Measurements from ENCODE around the gene VPS26A. TPM values are rescaled to one million over a fixed set of nuclear protein-coding genes. Genes with fewer than 3 reads are reported as not detected.
A peak's percentile ranks its signal among the peaks of the same experiment; 100 is the strongest.

The VPS26A gene
- total RNA-seq, 6 donors from 2014 or later = 18.9 to 57.7 (median 40.9) TPM

DNA sequence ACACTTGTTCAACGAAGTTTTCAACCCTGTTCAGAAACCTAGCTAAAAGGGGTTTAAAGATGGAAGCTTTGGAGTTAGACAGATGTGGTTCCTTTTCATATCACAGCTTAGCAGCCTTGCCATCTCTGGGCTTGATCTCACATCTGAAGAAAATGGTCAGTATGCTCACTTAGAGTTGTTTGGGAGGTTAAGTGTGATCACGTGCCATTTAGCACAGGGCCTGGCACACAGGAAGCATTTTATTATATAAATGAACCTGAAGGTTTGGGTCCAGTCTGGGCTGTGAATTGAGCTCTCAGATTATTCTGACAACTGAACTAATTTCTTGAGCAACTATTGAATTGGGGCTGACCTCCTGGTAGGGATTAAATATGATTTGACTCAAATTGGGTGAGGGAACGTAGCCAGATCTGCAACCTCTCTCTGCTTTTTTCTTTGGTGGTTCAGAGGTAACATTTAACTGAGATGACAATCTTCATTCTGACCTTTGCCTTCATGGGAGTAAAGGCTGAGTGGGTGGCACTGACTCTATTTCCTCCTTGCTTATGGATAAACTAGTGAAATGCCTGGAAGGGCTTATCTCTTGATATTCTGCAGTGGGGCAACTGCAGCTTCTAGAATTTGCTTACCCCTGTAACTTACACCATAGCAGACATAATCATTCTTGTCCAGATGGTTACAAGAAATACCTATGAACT is 86.0 kb downstream of the VPS26A start:
- Histone ChIP-seq H3K27me3 (no peaks in the 10 kb centered on the region), H3K27ac (no peak overlapping the region), H3K36me3 (peaks cover 6 to 45% (median 39%) of the 10 kb centered on the region in 4 donors), H3K4me1 (peaks cover 0 to 7% (median 1%) of the 10 kb centered on the region in 4 donors), H3K4me3 (no peak overlapping the region), H3K9me3 (no peaks in the 10 kb centered on the region)
- WGBS, 2 donors = 87 to 91% methylated on average over 3 of the region's 3 CpGs
- ATAC-seq (ENCODE audit: low FRiP score in 2 of 2) (peak in 1 of 2 donors; percentile 51), DNase-seq (no peak)
- no peak for TF ChIP-seq POLR2A (IDR thresholded peaks at IDR 0.05)
- TF ChIP-seq POLR2AphosphoS5 (IDR thresholded peaks at IDR 0.05) = no peak
- TF ChIP-seq, protein P1, sequence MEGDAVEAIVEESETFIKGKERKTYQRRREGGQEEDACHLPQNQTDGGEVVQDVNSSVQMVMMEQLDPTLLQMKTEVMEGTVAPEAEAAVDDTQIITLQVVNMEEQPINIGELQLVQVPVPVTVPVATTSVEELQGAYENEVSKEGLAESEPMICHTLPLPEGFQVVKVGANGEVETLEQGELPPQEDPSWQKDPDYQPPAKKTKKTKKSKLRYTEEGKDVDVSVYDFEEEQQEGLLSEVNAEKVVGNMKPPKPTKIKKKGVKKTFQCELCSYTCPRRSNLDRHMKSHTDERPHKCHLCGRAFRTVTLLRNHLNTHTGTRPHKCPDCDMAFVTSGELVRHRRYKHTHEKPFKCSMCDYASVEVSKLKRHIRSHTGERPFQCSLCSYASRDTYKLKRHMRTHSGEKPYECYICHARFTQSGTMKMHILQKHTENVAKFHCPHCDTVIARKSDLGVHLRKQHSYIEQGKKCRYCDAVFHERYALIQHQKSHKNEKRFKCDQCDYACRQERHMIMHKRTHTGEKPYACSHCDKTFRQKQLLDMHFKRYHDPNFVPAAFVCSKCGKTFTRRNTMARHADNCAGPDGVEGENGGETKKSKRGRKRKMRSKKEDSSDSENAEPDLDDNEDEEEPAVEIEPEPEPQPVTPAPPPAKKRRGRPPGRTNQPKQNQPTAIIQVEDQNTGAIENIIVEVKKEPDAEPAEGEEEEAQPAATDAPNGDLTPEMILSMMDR (IDR thresholded peaks at IDR 0.05) = no peak
- no peak for TF ChIP-seq EP300 (IDR thresholded peaks at IDR 0.05)

DNA sequence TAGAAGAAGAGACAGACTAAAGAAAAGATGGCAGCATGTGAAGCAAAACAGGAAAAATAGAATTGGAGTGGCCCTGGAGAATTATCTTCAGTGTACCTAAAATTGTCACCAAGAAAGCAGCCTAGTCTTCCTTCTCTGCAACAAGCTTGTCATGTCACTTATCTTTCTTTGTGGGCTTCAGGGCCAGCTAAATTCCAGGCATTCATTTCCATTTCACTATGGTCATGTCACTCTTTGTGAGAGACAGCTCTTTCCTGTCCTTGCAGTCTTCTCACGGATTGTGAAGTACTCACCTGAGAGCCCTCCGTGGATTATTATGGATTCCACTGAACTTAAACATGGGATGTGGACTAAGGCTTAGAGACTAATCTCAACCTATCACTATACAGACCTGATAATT is 87.1 kb downstream of the VPS26A start:
- 55 to 65% methylated on average over 2 of the region's 2 CpGs for WGBS, 2 donors
- H3K9me3 ChIP-seq = no peaks in the 10 kb centered on the region
- TF ChIP-seq POLR2A (IDR thresholded peaks at IDR 0.05) = no peak
- TF ChIP-seq POLR2AphosphoS5 (IDR thresholded peaks at IDR 0.05) = no peak
- no peak for TF ChIP-seq EP300 (IDR thresholded peaks at IDR 0.05)
- TF ChIP-seq, protein P1 (IDR thresholded peaks at IDR 0.05) = no peak
- no peak overlapping the region for H3K4me3 ChIP-seq
- DNase-seq (no peak), ATAC-seq (ENCODE audit: low FRiP score in 2 of 2) (no peak)
- H3K4me1 ChIP-seq = peaks cover 3 to 18% (median 12%) of the 10 kb centered on the region in 4 donors
- H3K27me3 ChIP-seq = no peaks in the 10 kb centered on the region
- peaks cover 6 to 33% (median 29%) of the 10 kb centered on the region in 4 donors for H3K36me3 ChIP-seq
- no peak overlapping the region for H3K27ac ChIP-seq

DNA sequence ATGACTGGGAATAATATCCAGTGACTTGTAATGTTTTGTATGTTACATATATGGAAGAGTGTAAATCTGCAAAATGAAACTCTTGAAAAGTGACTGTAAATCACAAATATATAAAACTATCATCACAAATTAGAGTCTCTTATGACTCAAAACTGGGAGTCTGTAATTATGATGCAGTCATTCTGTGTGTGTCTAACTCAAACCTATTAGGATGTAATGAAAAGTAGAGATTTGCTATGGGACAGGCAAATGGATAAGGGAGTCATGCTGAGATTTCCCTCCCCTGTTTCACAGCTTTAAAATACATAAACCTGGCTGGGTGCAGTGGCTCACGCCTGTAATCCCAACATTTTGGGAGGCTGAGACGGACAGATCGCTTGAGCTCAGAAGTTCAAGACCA is 87.5 kb downstream of the VPS26A start:
- ATAC-seq (ENCODE audit: low FRiP score in 2 of 2) = no peak
- no peak overlapping the region for H3K27ac ChIP-seq
- 85 to 86% methylated on average over 3 of the region's 3 CpGs for whole genome bisulfite sequencing, 2 donors
- H3K4me1 ChIP-seq = peaks cover 3 to 18% (median 13%) of the 10 kb centered on the region in 4 donors
- peaks cover 6 to 29% (median 25%) of the 10 kb centered on the region in 4 donors for H3K36me3 ChIP-seq
- TF ChIP-seq EP300 (IDR thresholded peaks at IDR 0.05) (no peak), POLR2AphosphoS5 (IDR thresholded peaks at IDR 0.05) (no peak), POLR2A (IDR thresholded peaks at IDR 0.05) (no peak)
- TF ChIP-seq, protein P1 (IDR thresholded peaks at IDR 0.05) = no peak
- no peaks in the 10 kb centered on the region for H3K27me3 ChIP-seq
- no peak for DNase-seq
- no peak overlapping the region for H3K4me3 ChIP-seq
- no peaks in the 10 kb centered on the region for H3K9me3 ChIP-seq

DNA sequence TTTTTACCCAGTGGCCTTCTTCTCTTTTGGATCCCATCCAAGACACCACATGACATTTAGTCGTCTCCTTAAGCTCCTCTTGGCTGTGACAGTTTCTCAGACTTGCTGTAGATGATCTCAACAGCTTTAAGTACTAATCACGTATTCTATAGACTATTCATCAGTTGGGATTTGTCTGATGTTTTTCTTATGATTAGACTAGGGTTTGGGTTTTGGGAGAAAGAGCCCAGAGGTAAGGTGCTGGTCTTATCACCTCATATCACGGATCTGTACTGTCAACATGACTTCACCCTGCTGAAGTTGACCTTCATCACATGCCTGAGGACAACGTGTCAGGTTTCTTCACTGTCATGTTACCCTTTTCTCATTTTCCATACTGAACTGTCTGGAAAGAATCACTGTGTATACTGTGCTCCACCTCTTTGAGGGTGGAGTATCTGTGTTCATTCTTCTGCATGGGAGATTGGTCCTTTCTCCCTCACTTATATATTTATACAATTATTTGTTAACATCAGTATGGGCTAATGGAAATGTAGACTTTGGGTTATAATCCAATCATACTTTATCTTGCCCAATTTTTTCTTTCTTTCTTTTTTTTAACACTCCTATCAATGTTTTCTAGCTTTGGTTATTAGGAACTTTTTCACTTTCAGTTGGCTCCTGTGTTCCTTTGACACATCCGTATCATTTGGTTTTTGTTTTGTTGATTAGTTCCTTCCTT is 89.8 kb downstream of the VPS26A start:
- Histone ChIP-seq H3K4me3 (no peak overlapping the region), H3K36me3 (peaks cover under 1 to 7% (median 4%) of the 10 kb centered on the region in 4 donors), H3K4me1 (peaks cover 3 to 26% (median 13%) of the 10 kb centered on the region in 4 donors), H3K27me3 (no peaks in the 10 kb centered on the region), H3K27ac (no peak overlapping the region), H3K9me3 (no peaks in the 10 kb centered on the region)
- 55 to 61% methylated on average over 5 of the region's 5 CpGs for WGBS, 2 donors
- TF ChIP-seq, protein P1 (IDR thresholded peaks at IDR 0.05) = no peak
- TF ChIP-seq EP300 (IDR thresholded peaks at IDR 0.05) = no peak
- TF ChIP-seq POLR2A (IDR thresholded peaks at IDR 0.05) = no peak
- TF ChIP-seq POLR2AphosphoS5 (IDR thresholded peaks at IDR 0.05) = no peak
- ATAC-seq (ENCODE audit: low FRiP score in 2 of 2) (no peak), DNase-seq (no peak)

Data from upper lobe of left lung (tissue), 6 donors.